GM18517 (cell line): ENCODE data around the gene PLXNA1.

Experiments used
- ATAC-seq: cut with Tn5 transposase; IDR thresholded peaks from one replicate; pipeline ENCODE4 v1.9.1; 2021; ENCODE audit warnings: mild to moderate bottlenecking, moderate library complexity; ENCODE audit not compliant: unreplicated experiment

Gene PLXNA1

GRCh38 chr3:127032296-127032990 lies 49.5 kb downstream of the PLXNA1 start:
- ATAC-seq: no peak
